Measurements from ENCODE around the gene FKBP5.
A peak's percentile ranks its signal among the peaks of the same experiment; 100 is the strongest.

The FKBP5 gene

DNA sequence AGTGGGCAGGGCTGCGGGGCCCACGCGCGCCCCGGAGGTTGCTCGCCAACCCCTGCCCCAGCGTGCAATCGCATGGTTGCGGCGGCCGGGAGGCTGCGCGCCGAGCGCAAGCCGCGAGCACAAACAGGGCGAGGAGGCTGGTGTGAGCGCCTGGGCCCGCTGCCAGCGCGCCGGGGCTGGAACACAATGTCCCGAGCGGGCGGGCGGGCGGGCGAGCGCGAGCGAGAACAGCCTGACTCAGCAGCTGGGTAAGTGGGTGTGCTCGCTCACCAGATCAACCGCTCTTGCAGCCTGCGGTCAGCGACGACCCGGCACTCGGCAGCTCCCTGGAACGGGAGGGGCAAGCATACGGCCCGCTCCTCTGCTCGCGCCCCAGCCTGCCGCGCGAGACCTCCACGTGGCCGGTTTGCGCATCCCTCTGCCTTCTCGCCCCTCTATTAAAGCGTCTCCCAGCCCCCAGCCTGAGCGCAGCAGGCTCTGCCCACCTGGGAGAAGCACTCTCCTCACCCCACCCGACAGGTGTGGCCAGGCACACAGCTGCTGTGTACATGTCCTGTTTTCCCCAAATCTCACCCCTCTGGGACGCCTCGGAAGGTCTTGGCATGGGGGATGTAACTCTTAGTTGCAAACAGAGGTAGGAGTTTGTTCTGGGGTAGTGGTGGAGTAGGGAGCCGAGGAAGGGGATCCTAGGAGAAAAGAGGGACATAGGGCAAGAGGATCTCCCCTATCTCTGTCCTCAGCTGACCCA, 39.4 kb upstream of the FKBP5 start:
- no peaks in the 10 kb centered on the region for H3K27me3 Mint-ChIP-seq
- peak overlapping the region; percentile 64 for H3K4me3 Mint-ChIP-seq
- H3K27ac Mint-ChIP-seq: peak overlapping the region; percentile 89
- H3K4me1 Mint-ChIP-seq (ENCODE audit: low read depth): peaks cover 88% of the 10 kb centered on the region
- no peaks in the 10 kb centered on the region for H3K9me3 Mint-ChIP-seq
- intact Hi-C loops (cut with micrococcal nuclease): no loop called here
- H3K36me3 Mint-ChIP-seq (ENCODE audit: low read depth): no peaks in the 10 kb centered on the region

DNA sequence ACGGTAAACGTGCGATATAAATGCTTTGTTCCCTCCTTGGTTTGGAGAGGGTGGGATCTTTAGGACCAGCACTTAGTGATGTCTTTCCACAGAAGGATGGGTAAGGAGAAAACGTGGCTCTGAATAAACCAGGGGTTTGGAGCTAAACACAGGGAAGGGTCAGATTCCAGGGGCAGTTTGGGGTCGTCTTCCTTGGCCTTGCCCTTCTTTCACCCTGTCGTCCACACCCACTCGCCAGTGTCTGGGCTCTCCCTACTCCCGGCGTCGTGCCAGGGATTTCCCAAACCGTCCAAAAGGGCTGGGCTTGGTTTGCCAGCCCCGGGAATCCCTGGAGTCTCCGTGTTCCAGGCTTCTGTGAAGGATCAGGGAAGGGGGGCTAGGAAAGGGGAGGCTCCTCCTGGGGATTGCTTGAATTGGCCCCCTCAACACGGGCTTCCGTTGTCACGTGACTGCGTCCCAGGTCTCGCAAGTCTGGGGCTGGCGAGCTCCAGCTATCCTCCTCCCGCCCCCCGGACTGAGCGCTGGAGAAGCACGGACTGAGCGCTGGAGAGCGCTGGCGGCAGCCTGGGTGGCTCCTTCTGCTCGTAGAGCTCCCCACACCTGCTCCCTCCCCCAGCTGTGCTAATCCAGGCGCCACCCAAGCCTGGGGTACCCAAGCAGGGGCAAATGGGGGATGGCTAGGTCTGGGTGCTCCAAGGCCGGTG, 38.7 kb upstream of the FKBP5 start:
- Mint-ChIP-seq H3K4me1 (ENCODE audit: low read depth) (peaks cover 87% of the 10 kb centered on the region), H3K27me3 (no peaks in the 10 kb centered on the region), H3K4me3 (peak overlapping the region; percentile 64), H3K9me3 (no peaks in the 10 kb centered on the region), H3K27ac (peak overlapping the region; percentile 89), H3K36me3 (ENCODE audit: low read depth) (no peaks in the 10 kb centered on the region)
- intact Hi-C loops (cut with micrococcal nuclease): no loop called here

DNA sequence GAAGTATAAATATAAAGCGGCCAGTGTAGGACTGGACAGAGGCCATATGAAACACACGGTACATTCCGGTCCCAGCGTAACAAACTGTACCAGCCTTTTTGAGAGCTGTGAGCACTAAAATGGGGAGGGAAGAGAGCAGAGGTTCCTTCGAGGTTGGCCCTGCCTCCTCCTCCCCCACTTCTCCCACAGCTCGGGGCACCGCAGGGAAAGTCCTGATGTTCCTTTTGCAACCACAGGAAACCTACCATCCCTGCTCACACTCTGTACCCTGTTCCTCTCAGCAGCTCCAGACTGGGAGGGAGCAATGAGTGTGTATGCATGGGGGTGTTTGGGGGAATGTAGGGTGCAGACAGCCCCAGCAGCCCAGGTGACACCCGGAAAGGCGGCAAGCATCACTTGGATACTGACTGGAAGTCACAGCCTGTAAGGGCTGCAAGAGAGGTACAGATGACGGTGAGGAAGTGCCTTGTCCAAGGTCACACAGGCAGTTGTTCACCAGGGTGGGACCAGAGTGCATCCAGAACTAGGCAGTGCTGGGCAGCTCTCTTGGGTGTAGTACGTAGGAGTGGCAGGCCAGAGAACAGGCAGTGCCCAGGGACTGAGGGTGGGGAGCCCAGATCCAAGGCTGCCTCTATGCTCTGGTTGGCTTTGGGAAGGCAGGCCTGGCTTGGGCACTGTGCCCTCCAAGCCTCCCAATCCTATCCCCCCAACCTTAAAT, 37.2 kb upstream of the FKBP5 start:
- peaks cover 88% of the 10 kb centered on the region for H3K4me1 Mint-ChIP-seq (ENCODE audit: low read depth)
- no peaks in the 10 kb centered on the region for H3K9me3 Mint-ChIP-seq
- no peaks in the 10 kb centered on the region for H3K36me3 Mint-ChIP-seq (ENCODE audit: low read depth)
- H3K27ac Mint-ChIP-seq: peak overlapping the region; percentile 89
- no peaks in the 10 kb centered on the region for H3K27me3 Mint-ChIP-seq
- intact Hi-C loops (cut with micrococcal nuclease): no loop called here
- H3K4me3 Mint-ChIP-seq: no peak overlapping the region

DNA sequence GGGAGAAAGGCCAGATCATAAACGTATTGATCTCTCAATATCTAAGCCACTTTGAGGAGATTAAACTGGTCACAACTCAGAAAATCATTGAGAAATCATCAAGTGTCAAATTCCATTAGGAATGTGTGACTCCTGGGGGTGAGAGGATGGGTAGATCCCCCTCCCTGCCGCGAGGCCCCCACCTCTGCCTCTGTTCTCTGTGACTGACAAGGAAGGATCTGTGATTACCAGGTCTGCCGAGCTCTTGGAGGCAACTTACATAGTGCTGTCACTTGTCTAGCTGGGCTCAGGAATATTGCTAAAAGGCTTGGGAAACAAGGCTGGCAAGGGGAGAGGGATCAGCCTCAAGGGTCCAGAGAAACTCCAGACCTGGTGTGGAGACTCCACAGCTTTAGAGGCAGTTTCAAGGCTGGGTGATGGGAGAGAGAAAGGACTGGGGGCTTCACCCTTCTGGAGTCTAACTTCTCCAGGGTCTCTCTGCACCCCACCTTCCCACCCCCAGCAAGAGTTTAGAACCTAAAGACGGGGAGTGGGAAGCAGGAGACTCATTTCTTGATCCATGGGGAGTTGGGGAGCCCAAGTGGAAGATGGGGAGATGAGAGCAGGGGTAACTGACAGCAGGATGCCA, 36.5 kb upstream of the FKBP5 start:
- Mint-ChIP-seq H3K36me3 (ENCODE audit: low read depth) (no peaks in the 10 kb centered on the region), H3K27ac (peak overlapping the region; percentile 89), H3K27me3 (no peaks in the 10 kb centered on the region), H3K4me1 (ENCODE audit: low read depth) (peaks cover 93% of the 10 kb centered on the region), H3K9me3 (no peaks in the 10 kb centered on the region), H3K4me3 (no peak overlapping the region)
- intact Hi-C loops (cut with micrococcal nuclease): no loop called here

DNA sequence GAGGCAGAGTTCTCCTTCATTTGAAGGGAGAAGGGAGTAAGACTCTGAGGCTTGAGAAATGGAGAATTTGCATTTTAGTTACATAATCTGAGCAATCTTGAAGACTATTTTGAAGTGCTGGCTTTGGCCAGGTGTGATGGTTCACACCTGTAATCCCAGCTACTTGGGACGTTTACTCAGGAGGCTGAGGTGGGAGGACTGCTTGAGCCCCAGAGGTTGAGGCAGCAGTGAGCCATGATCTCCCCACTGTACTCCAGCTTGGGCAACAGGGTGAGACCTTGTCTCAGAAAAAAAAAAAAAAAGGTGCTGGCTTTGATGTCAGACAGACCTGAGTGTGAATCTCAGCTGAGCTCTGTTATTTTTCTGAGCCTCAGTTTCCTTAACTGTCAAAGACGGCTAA, 35.8 kb upstream of the FKBP5 start:
- peak overlapping the region; percentile 65 for H3K27ac Mint-ChIP-seq
- H3K4me1 Mint-ChIP-seq (ENCODE audit: low read depth): peaks cover 93% of the 10 kb centered on the region
- no peaks in the 10 kb centered on the region for H3K36me3 Mint-ChIP-seq (ENCODE audit: low read depth)
- H3K9me3 Mint-ChIP-seq: no peaks in the 10 kb centered on the region
- intact Hi-C loops (cut with micrococcal nuclease): no loop called here
- no peak overlapping the region for H3K4me3 Mint-ChIP-seq
- no peaks in the 10 kb centered on the region for H3K27me3 Mint-ChIP-seq

DNA sequence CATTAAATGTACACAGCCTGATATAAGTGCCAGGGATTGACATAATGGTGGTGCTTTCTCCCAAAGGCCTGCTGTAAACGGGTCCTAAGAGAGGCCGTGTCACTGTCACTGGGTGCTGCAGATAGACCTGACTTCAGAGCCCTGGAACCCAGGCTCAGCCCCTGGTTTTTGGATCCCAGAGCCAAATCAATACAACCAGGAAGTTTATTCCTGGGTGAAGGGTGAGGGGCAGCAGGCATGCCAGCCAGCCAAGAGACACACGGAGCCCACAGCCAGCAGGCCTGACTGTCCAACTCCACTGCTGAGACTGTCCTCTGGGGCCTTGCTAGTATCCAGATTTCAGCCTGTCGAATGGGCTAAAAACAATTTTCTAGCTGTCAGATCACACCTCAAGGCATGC, 35.3 kb upstream of the FKBP5 start:
- intact Hi-C loops (cut with micrococcal nuclease): no loop called here
- Mint-ChIP-seq H3K36me3 (ENCODE audit: low read depth) (no peaks in the 10 kb centered on the region), H3K27ac (peak overlapping the region; percentile 65), H3K9me3 (no peaks in the 10 kb centered on the region), H3K4me3 (no peak overlapping the region), H3K27me3 (no peaks in the 10 kb centered on the region), H3K4me1 (ENCODE audit: low read depth) (peaks cover 93% of the 10 kb centered on the region)

DNA sequence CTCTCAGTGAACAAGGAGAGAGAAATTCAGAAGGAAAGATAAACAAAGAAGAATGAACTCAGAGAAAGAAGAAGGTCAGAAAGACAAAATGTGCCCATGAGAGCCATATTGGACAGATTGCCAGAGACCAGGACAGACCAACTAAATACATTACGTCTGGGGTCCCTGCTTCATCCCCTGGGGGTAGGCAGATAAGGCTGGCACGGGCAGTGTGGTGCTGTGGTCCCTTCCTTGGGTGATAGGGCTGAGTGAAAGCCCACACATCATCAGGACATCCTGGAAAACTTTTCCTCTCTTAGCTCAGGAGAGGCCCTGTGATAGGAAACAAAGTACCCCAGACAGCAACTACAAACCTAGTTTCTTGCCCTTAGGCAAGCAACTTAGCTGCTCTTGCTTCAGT, 34.9 kb upstream of the FKBP5 start:
- intact Hi-C loops (cut with micrococcal nuclease): no loop called here
- H3K4me1 Mint-ChIP-seq (ENCODE audit: low read depth): peaks cover 93% of the 10 kb centered on the region
- no peaks in the 10 kb centered on the region for H3K9me3 Mint-ChIP-seq

DNA sequence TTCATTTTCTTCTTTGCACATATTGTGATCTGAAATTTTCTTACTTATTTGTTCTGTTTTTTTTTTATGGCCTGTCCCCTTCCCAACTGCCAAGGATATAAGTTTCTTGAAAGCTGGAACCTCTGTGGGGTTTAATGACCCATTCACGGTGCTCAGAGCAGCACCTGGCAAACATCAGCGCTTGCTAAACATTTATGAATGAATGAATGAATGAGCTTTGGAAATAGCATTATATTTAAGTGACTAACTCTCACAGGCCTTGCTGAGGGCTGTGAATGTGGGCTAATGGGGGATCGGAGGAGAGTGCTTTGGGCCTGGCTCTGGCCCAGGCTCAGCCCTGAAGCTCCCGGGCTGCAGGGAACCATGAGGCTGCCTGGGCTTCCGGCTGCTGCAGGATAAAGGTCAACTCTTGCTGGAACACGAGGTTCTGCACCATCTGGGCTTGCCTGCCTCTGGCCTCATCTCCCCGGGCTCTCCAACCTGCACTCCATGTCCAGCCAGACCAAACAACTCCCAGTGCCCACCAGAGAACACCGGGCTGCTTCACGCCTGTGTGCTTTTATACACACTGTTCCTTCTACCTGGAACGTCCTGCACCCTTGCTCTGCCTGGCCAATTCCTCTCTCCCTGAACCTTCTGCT, 33.5 kb upstream of the FKBP5 start:
- Mint-ChIP-seq H3K4me3 (no peak overlapping the region), H3K4me1 (ENCODE audit: low read depth) (peaks cover 95% of the 10 kb centered on the region), H3K27me3 (peaks cover 2% of the 10 kb centered on the region), H3K27ac (peak overlapping the region; percentile 23), H3K36me3 (ENCODE audit: low read depth) (no peaks in the 10 kb centered on the region), H3K9me3 (no peaks in the 10 kb centered on the region)
- intact Hi-C loops (cut with micrococcal nuclease): no loop called here

More for the DNA sequence above, 34.9 kb upstream of the FKBP5 start:
- Mint-ChIP-seq H3K4me3 (no peak overlapping the region), H3K27ac (peak overlapping the region; percentile 65), H3K27me3 (no peaks in the 10 kb centered on the region), H3K36me3 (ENCODE audit: low read depth) (no peaks in the 10 kb centered on the region)

DNA sequence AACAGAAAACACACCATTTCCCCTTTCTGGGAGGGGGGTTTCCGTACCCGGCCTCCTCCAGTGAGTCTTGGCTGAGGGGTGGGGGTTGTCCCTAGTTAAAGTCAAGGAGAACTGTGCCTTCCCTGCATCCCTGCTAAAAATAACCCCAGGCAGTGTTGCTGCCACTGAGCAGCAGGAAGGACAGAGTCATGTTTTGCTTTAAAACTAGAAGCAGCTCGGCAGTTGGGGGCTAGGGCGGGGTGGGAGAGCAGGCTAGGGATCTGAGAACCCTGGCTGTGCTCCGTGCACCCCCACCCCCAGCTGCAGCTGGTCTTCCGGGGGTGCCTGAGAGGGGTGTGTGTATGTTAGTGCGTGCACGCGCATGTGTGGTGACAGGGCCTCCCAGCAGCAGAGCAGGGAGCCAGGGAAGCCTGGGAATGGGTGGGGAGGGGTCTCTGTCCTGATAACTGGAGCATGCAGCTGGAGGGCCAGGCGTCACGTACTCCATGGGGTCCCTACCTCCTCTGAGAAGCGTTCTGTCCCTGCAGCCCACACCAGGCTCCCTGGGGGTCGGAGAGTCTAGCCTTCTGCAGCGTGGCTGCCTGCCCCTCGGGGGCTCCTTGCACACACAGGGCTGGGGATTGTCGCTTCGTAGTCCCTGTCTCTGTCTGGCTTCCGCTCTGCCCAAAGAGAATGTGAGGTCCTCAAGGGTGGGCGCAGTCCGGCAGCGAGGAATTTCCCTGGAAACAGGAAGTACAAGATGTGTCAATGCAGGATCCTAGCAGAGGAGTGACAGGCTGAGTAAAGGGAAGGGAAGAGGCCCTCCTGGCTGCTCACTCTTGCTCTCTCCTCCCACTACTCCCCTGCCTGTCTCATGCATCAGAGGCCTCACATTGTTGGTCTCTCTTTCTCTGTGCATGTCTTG, 31.4 kb upstream of the FKBP5 start:
- Mint-ChIP-seq H3K4me3 (peak overlapping the region; percentile 81), H3K27me3 (peaks cover 12% of the 10 kb centered on the region), H3K4me1 (ENCODE audit: low read depth) (peaks cover 91% of the 10 kb centered on the region), H3K9me3 (no peaks in the 10 kb centered on the region), H3K36me3 (ENCODE audit: low read depth) (no peaks in the 10 kb centered on the region), H3K27ac (peak overlapping the region; percentile 99)
- intact Hi-C loops (cut with micrococcal nuclease): loop anchor here (2.0 kb wide), 1 partner anchor 31 kb away; the partner anchor contains the start of gene FKBP5

DNA sequence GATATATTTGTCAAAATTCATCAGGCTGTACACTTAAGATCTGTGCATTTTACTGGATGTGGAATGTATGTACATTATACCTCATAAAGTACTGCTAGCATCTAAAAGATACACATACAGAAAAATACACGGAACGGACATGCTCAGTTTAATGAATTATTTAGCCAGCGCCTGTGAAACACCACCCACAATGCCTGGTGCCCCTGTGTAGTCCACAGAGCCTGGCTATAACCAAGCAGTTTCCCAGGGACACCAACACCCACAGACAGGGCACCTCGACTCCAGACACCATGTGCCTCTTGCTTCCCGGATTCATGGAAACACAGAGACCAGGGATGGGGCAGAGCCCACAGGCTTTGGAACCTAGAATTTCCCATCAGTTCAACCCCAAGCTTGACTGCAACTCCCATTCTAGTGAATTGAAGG, 30.7 kb upstream of the FKBP5 start:
- Mint-ChIP-seq H3K4me1 (ENCODE audit: low read depth) (peaks cover 84% of the 10 kb centered on the region), H3K4me3 (peak overlapping the region; percentile 81), H3K27ac (peak overlapping the region; percentile 99), H3K9me3 (no peaks in the 10 kb centered on the region), H3K36me3 (ENCODE audit: low read depth) (no peaks in the 10 kb centered on the region), H3K27me3 (peaks cover 12% of the 10 kb centered on the region)
- intact Hi-C loops (cut with micrococcal nuclease): no loop called here

DNA sequence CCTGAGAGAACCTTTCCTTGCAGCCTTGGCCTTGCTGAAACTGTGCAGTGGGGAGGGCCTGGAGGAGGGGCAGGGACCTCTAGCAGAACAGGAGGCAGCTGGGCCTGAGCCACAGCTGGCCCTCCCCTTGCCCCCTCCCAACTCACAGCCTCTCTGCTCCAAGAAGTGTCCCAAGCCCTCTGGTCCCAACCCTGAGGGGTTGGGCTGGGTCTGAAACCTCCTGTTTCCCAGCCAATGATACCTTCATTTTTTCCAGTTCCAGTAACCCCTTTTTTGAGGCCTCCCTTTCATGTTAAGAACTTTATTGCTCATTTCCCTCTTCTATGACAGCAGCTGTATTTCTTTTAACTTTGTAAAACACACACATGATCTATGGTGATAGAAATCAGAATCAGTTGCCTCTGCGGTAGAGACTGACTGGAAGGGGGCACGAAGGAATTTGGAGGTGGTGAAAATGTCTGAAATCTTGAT, 30.2 kb upstream of the FKBP5 start:
- Mint-ChIP-seq H3K4me3 (peak overlapping the region; percentile 81), H3K27ac (peak overlapping the region; percentile 99), H3K4me1 (ENCODE audit: low read depth) (peaks cover 80% of the 10 kb centered on the region), H3K27me3 (peaks cover 12% of the 10 kb centered on the region), H3K9me3 (no peaks in the 10 kb centered on the region), H3K36me3 (ENCODE audit: low read depth) (no peaks in the 10 kb centered on the region)
- intact Hi-C loops (cut with micrococcal nuclease): no loop called here

DNA sequence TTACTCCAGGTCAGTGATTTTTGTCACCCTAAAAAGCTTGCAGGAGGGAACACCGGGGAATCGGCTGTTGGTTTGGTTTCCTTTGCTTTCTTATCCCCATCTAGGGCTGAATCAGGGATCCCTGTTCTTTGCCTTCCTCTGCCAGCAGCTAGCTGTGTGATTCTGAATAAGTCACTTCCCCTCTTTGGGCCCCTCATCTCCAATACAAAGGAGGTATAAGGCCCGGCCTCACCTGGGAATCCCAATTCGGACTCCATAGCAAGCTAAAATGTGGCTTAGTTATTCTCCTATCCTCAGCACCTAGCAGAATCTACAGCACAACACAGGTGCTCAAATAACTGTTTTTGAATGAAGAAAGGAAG, 29.6 kb upstream of the FKBP5 start:
- intact Hi-C loops (cut with micrococcal nuclease): no loop called here
- Mint-ChIP-seq H3K4me1 (ENCODE audit: low read depth) (peaks cover 79% of the 10 kb centered on the region), H3K27ac (peak overlapping the region; percentile 99), H3K27me3 (peaks cover 16% of the 10 kb centered on the region), H3K9me3 (no peaks in the 10 kb centered on the region), H3K4me3 (no peak overlapping the region), H3K36me3 (ENCODE audit: low read depth) (no peaks in the 10 kb centered on the region)
